GM12878 (cell line): ENCODE results near the gene PCK1. TPM values are rescaled to one million over a fixed set of nuclear protein-coding genes. Genes with fewer than 3 reads are reported as not detected.

ENCODE experiments used
- ATAC-seq: fragments of 200-7000 bp; cut with Tn5 transposase; 3 replicates; pipeline ENCODE4 v1.9.1; 2020; ENCODE audit warnings: mild to moderate bottlenecking, moderate library complexity
- BruUV-seq: library from RNA; stranded (reverse); fragments of 400-500 nt; replicated peaks from 2 replicates; lab custom pipeline; 2021; lab: Mats Ljungman, UMichigan
- CTCF ChIA-PET: fragments of 300-600 bp; sonication (Branson Sonifier 250); formaldehyde crosslinking; extraction: SDS; loops from one replicate; lab custom pipeline; 2021; ENCODE audit warnings: inconsistent platforms; lab: Yijun Ruan, JAX
- POLR2A ChIA-PET: fragments of 350-600 bp; formaldehyde crosslinking; extraction: SDS; loops from one replicate; lab custom pipeline; 2021; ENCODE audit warnings: inconsistent platforms; lab: Charles Lee
- RAD21 ChIA-PET: fragments of 300-600 bp; sonication (Branson Sonifier 250); formaldehyde crosslinking; loops from one replicate; lab custom pipeline; 2023; ENCODE audit warnings: antibody characterized with exemption; ENCODE audit not compliant: unreplicated experiment; lab: Charles Lee
- SMC1A ChIA-PET: fragments of 300-600 bp; sonication (Branson Sonifier 250); formaldehyde crosslinking; loops from one replicate; lab custom pipeline; 2023; ENCODE audit not compliant: unreplicated experiment, uncharacterized antibody; lab: Charles Lee
- DNase-seq: peaks from one replicate; pipeline ENCODE4 v3.0.0-alpha.2; 2011; ENCODE audit warnings: low read depth, low spot score
- FAIRE-seq: peaks from 3 replicates; lab custom pipeline; 2011; peaks lifted over from hg19 to GRCh38; lab: Jason Lieb, UNC
- H2AFZ ChIP-seq: 2 replicates; pipeline ENCODE4 v1.6.0; 2011; ENCODE audit warnings: low read depth, low read length, control low read depth; ENCODE audit not compliant: control insufficient read depth
- H3K27ac ChIP-seq: 2 replicates; pipeline ENCODE4 v1.5.1; 2011; ENCODE audit warnings: control low read depth; ENCODE audit not compliant: control insufficient read depth, insufficient read depth
- H3K27me3 ChIP-seq, 2 experiments: replicated peaks in 1 of 2; 2 replicates each; pipeline versions ENCODE4 v1.6.0 to v1.6.1; 2011; ENCODE audit warnings: low read length in 1 of 2; ENCODE audit not compliant: control insufficient read depth in 2 of 2, insufficient read depth in 2 of 2
- H3K36me3 ChIP-seq, 2 experiments: 2 replicates each; pipeline ENCODE4 v1.5.1; 2011; ENCODE audit warnings: low read length in 1 of 2; ENCODE audit not compliant: control insufficient read depth in 2 of 2, insufficient read depth in 2 of 2
- H3K4me1 ChIP-seq: 2 replicates; pipeline ENCODE4 v1.6.1; 2011; ENCODE audit warnings: mild to moderate bottlenecking, low read length, moderate library complexity, mixed read lengths; ENCODE audit not compliant: control insufficient read depth, insufficient read depth
- H3K4me2 ChIP-seq: 2 replicates; pipeline ENCODE4 v1.6.0; 2011; ENCODE audit warnings: control low read depth; ENCODE audit not compliant: control insufficient read depth, insufficient read depth
- H3K4me3 ChIP-seq: fragments of 200-600 bp; sonication (generic); 2 replicates; pipeline ENCODE4 v1.5.1; 2016
- H3K79me2 ChIP-seq: 2 replicates; pipeline ENCODE4 v1.6.0; 2011; ENCODE audit warnings: low read length; ENCODE audit not compliant: control insufficient read depth, insufficient read depth
- H3K9ac ChIP-seq: 2 replicates; pipeline ENCODE4 v1.8.0; 2011; ENCODE audit warnings: low read length, control low read depth, mixed read lengths; ENCODE audit not compliant: control insufficient read depth, insufficient read depth
- H3K9me3 ChIP-seq: replicated peaks from 3 replicates; pipeline ENCODE4 v1.5.1; 2011; ENCODE audit warnings: mild to moderate bottlenecking, low read length; ENCODE audit not compliant: control insufficient read depth, insufficient read depth
- H4K20me1 ChIP-seq: 2 replicates; pipeline ENCODE4 v1.6.0; 2011; ENCODE audit not compliant: control insufficient read depth, insufficient read depth
- CHD2 ChIP-seq: IDR thresholded peaks from 2 replicates; pipeline ENCODE4 v1.6.1; 2011; ENCODE audit warnings: low read depth, low read length, improper control_type of control experiment, borderline replicate concordance
- E4F1 ChIP-seq: fragments of 450-650 bp; IDR thresholded peaks from 2 replicates; pipeline ENCODE4 v1.6.1; 2018; ENCODE audit warnings: borderline replicate concordance, mild to moderate bottlenecking; ENCODE audit not compliant: partially characterized antibody
- MEF2B ChIP-seq: fragments of 450-650 bp; IDR thresholded peaks from 2 replicates; pipeline ENCODE4 v1.6.1; 2018; ENCODE audit warnings: mild to moderate bottlenecking, moderate library complexity; ENCODE audit not compliant: partially characterized antibody, poor library complexity, severe bottlenecking
- REST ChIP-seq: IDR thresholded peaks from 2 replicates; pipeline ENCODE4 v1.6.1; 2012; ENCODE audit warnings: mild to moderate bottlenecking, low read depth, low read length
- WGBS: methylation state at CpG from one replicate; pipeline ENCODE4 v1.1.6; 2016; ENCODE audit warnings: low lambda C conversion rate; ENCODE audit not compliant: insufficient replicate concordance, insufficient coverage; ENCODE audit errors: missing lambda C conversion rate; 5-methylcytosine and 5-hydroxymethylcytosine counted together
- in situ Hi-C: fragments of 300-500 bp; cut with MboI; formaldehyde crosslinking; loops from 9 replicates; pipeline ENCODE4 v1.14.3; 2018; ENCODE audit warnings: mixed read lengths
- intact Hi-C: fragments of 100-400 bp; cut with micrococcal nuclease; formaldehyde crosslinking; loops from one replicate; pipeline ENCODE4 v1.14.2; 2022; ENCODE audit not compliant: unreplicated experiment
- polyA plus RNA-seq, 11 experiments: library from polyadenylated mRNA; depleted of rRNA in 4 of 11; unstranded in 6 of 11; stranded (reverse) in 5 of 11; fragments of >200 nt; fragmentation: Nextera tagmentation in 4 of 11; fragmentation: Illumina TruSeq in 1 of 11; extraction: Ambion mirVana in 4 of 11; extraction: Trizol in 1 of 11; gene quantifications; 1 replicate in 1 of 11; 2 replicates in 10 of 11; pipeline versions ENCODE4 v1.2.1 to v1.2.3, GENCODE V29; 2011 to 2016; ENCODE audit warnings: inconsistent platforms in 2 of 11, missing spikeins in 2 of 11, low read depth in 1 of 11
- total RNA-seq, 4 experiments: library from RNA; depleted of rRNA in 3 of 4; stranded (reverse); fragments of >200 nt in 3 of 4; fragmentation: Illumina TruSeq in 1 of 4; extraction: Trizol in 1 of 4; gene quantifications; 2 replicates each; pipeline versions ENCODE4 v1.2.1 to v1.2.3, GENCODE V29; 2013 to 2021

Gene PCK1
- total and polyA plus RNA-seq, 10 of the 15 experiments (the other 5 are each of a cell fraction or from before 2014, with no cell fraction given), result 0.02 to 0.33 (median 0.09) TPM; not detected in 5

DNA sequence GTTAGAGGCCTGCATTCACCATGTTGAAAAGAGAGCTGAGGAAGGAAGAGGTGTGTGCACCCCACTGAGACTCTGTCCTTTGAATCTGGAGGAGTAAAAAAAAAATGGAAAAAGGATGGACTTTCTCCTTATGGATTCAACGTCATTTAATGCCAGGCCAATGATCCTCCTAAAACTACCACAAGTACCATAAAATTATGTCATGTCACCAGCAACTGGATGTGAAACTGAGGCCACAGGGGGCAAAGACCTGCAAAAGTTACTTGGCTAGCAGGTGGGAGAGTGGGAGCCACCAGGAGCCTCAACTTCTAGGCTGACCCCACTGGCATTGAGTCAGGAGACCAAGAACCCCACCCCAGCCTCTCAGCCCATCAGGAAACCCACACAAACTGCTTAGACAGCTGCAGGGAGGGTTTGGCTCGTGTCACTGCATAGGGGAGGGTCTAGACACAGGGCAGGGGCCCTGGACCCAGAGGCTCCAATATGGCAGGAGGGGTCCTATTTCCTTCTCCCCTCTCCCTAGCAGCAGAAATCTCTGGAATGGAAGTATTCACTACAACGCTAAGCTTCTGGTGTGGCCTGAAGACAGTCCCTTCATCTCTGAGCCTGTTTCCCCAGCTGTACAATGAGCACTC, 11.0 kb downstream of the PCK1 start:
- ChIA-PET POLR2A (no interaction called here), CTCF (interaction anchor here (0.6 kb wide), 1 partner anchor 55 kb away, joined by 3 read pairs; no protein-coding TSS in a partner anchor), SMC1A (interaction anchor here (0.6 to 1.3 kb wide), 2 partner anchors 74 to 586 kb away, joined by 3 read pairs; no protein-coding TSS in a partner anchor), RAD21 (no interaction called here)
- no peak overlapping the region for H3K27ac ChIP-seq
- peaks cover 0 to 6% of the 10 kb centered on the region in 2 experiments; a peak in 3 of 4 replicates for H3K27me3 ChIP-seq
- no peaks in the 10 kb centered on the region for H3K9me3 ChIP-seq
- H2AFZ ChIP-seq, result no peak overlapping the region
- no peak overlapping the region for H3K4me3 ChIP-seq
- WGBS, result 36% methylated on average over 3 of the region's 3 CpGs
- no TSS peak for BruUV-seq
- no peaks in the 10 kb centered on the region for H4K20me1 ChIP-seq
- no peaks in the 10 kb centered on the region for H3K36me3 ChIP-seq
- intact Hi-C loops, result no loop called here
- H3K4me1 ChIP-seq, result no peaks in the 10 kb centered on the region
- H3K4me2 ChIP-seq, result no peak overlapping the region
- ATAC-seq, result no peak
- in situ Hi-C loops, result no loop called here
- FAIRE-seq, result no peak
- no peak overlapping the region for H3K9ac ChIP-seq
- no peak for DNase-seq
- TF ChIP-seq MEF2B, result no peak
- TF ChIP-seq REST, result no peak
- TF ChIP-seq CHD2, result no peak
- TF ChIP-seq E4F1, result no peak
- H3K79me2 ChIP-seq, result no peaks in the 10 kb centered on the region
